Motor neuron (in vitro differentiated cells): ENCODE data around the gene SETD1B. TPM values are rescaled to one million over a fixed set of nuclear protein-coding genes. Genes with fewer than 3 reads are reported as not detected.
A peak's percentile ranks its signal among the peaks of the same experiment; 100 is the strongest.
"Not testable (repeated sequence)": the region's sequence is repeated elsewhere in the genome, so short reads cannot be mapped to it uniquely, and the experiment has no call there.

ENCODE experiments used
- ATAC-seq, 8 experiments: fragments of 200-7000 bp; cut with Tn5 transposase; replicated peaks in 6 of 8; 2 replicates each; pipeline ENCODE4 v1.8.0; 2021; ENCODE audit warnings: mild to moderate bottlenecking in 8 of 8, moderate library complexity in 8 of 8
- H3K27ac ChIP-seq, 2 donors: fragments of 250-450 bp; sonication (Bioruptor Pico); 2 replicates each; pipeline ENCODE4 v1.9.0; 2021; ENCODE audit warnings: antibody characterized with exemption in 2 of 2, mild to moderate bottlenecking in 2 of 2, moderate library complexity in 1 of 2
- H3K4me1 ChIP-seq, 2 donors: fragments of 250-450 bp; sonication (Bioruptor Pico); replicated peaks in 1 of 2; 2 replicates each; pipeline ENCODE4 v1.6.1; 2021; ENCODE audit warnings: antibody characterized with exemption in 2 of 2, mild to moderate bottlenecking in 2 of 2, moderate library complexity in 1 of 2
- H3K4me3 ChIP-seq, 5 donors: fragments of 250-450 bp; sonication (Bioruptor Pico); 2 replicates each; pipeline ENCODE4 v1.9.0; 2021; ENCODE audit warnings: antibody characterized with exemption in 5 of 5, mild to moderate bottlenecking in 5 of 5, moderate library complexity in 4 of 5
- WGBS, 10 experiments: fragments of 450-650 bp; shearing (Covaris generic); methylation state at CpG; one replicate each; pipeline ENCODE4 v1.0.0; 2022; 5-methylcytosine and 5-hydroxymethylcytosine counted together
- in situ Hi-C, 9 experiments: fragments of 400-800 bp; cut with MboI; loops; one replicate each; pipeline ENCODE4 v1.15.0; 2021; ENCODE audit warnings: low sequenced_read_pairs in 9 of 9, low pct_unique_long_range_greater_than_20kb in 2 of 9; ENCODE audit not compliant: unreplicated experiment in 9 of 9
- total RNA-seq, 8 experiments: library from RNA; unstranded; fragments of 300-600 nt; gene quantifications; 2 replicates each; pipeline versions ENCODE4 v1.2.3 to v1.2.4, GENCODE V29; 2022

SETD1B gene
- 10 to 100 TPM in 2 of 8 experiments, 1 to 10 TPM in 6; 3.1 to 16.2 (median 5.0) TPM for total RNA-seq

DNA sequence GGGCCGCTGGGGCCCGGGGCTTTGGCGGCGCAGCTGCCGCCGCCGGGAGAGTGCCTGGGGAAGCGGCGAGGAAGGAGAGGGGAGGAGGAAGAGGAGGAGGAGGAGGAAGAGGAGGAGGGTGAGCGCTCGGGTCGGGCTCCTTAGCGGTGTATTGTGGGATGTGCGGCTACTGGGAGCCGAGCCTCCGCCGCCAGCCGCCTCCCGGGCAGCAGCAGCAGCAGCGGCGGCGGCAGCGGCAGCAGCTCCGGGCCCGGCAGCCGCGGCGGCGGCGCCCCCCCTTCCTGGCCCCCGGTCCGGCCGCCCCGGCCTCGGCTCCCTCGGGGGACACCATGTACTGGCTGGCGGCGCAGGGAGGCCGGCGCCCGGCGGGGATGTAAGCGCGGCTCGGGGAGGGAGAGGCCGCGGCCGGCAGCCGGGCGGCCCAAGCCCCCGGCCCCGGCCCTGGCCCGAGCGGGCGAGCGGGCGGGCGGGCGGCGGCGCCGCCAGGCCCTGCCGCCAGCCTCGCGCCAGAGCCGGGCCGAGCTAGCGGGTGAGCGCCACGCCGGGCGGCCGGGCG is at the start of gene SETD1B:
Gene SETD1B (plus strand): TSS at position 149 of the 556 bp plus-strand sequence. CDS start 729 bp downstream, outside the sequence.
- H3K4me1 ChIP-seq = peaks cover 8 to 11% of the 10 kb centered on the region in 2 donors
- in situ Hi-C loops = no loop called here
- peak within 1 kb of the TSS; percentile 98 to 100 for H3K27ac ChIP-seq
- ATAC-seq = peak in 3 of 8 experiments; percentile 0
- H3K4me3 ChIP-seq = peak within 1 kb of the TSS; percentile 54 to 92 (median 57)
- no CpG with 5 or more reads among the region's 74 CpGs for WGBS, 10 experiments

DNA sequence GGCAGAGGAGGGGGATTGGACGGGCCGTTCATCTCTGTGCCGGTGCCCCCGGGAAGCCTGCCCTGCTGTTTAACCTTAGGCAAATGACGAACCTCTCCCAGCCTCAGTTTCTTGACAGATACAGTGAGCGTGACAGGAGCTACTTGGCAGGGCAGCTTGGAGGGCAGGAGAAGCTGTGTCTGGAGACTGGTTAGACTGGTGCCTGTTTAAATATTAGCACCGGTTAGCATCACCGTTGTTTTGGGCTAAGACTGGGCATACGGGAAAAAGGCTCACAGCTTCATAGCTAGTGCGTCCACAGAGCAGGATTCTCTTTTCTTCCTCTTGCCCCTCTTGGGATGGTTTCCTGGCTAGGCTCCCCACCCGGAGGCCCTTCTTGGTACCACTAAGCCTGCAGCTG is 49.0 kb upstream of the SETD1B start:
- WGBS, 10 experiments = 49 to 100% (median 95%) methylated on average over 2 to 4 of the region's 11 CpGs; no CpG with 5 or more reads in 3 of the 10 experiments
- H3K4me3 ChIP-seq = no peak overlapping the region
- ATAC-seq = no peak
- in situ Hi-C loops = no loop called here
- H3K27ac ChIP-seq = no peak overlapping the region
- no peaks in the 10 kb centered on the region for H3K4me1 ChIP-seq

DNA sequence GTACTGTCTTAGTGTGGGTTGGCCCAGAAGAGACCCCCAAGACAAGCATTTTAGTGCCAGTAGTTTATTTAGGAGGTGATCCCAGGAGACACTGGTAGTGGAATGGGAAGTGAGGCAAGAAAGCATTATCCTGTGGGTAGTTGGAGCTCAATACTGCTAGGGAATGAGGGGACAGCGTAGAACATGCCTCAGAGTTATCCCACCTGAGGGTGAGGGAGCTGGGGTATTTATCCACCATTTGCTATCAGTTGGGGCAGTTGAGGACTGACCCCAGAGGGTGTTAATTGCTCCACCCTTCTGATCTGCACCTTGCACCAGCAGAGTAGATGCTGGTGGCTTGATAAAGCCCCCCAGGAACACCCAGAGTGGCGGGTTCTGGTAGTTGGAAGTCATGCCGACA is 48.2 kb upstream of the SETD1B start:
- 86 to 100% (median 100%) methylated on average over 1 to 2 of the region's 3 CpGs; no CpG with 5 or more reads in 4 of the 10 experiments for WGBS, 10 experiments
- no peak overlapping the region for H3K4me3 ChIP-seq
- no peak for ATAC-seq
- in situ Hi-C loops = no loop called here
- H3K27ac ChIP-seq = no peak overlapping the region
- no peaks in the 10 kb centered on the region for H3K4me1 ChIP-seq

DNA sequence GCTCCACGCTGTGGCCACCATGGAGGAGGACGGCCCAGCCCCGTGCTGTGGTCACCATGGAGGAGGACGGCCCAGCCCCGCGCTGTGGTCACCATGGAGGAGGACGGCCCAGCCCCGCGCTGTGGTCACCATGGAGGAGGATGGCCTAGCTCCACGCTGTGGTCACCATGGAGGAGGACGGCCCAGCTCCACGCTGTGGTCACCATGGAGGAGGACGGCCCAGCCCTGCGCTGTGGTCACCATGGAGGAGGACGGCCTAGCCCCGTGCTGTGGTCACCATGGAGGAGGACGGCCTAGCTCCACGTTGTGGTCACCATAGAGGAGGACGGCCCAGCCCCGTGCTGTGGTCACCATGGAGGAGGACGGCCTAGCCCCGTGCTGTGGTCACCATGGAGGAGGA is 45.3 kb upstream of the SETD1B start:
- H3K27ac ChIP-seq, H3K4me3 ChIP-seq, ATAC-seq, in situ Hi-C loops, H3K4me1 ChIP-seq: not testable (repeated sequence)
- 80 to 100% methylated on average over 1 of the region's 22 CpGs; no CpG with 5 or more reads in 8 of the 10 experiments for WGBS, 10 experiments

- 40 to 100% (median 84%) methylated on average over 1 to 4 of the region's 6 CpGs; no CpG with 5 or more reads in 2 of the 10 experiments for WGBS, 10 experiments
- peak in 2 of 8 experiments; percentile 51 to 52 for ATAC-seq
- H3K27ac ChIP-seq = no peak overlapping the region
- no peak overlapping the region for H3K4me3 ChIP-seq
- peaks cover 7 to 11% of the 10 kb centered on the region in 2 donors for H3K4me1 ChIP-seq
- in situ Hi-C loops = no loop called here
Measured at GRCh38 chr12:121762269-121762668, 41.5 kb upstream of the SETD1B start.

DNA sequence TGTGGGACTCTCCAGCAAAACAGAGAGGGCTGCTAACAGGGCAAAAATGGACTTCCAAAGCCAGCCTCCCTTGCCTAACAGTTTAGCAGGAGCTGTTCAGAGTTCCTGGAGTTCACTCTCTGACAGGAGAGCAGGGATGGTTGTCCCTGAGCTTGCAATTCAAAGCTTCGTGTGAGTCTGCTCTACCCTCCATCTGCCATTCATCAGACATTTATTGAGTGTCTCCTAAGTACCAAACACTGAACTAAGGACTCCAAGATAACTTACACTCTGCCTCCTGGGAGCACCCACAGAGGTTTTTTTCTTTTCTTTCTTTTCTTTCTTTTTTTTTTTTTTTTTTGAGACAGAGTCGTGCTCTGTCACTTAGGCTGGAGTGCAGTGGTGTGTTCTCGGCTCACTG is 39.0 kb upstream of the SETD1B start:
- Histone ChIP-seq H3K4me3 (no peak overlapping the region), H3K4me1 (peaks cover 15 to 17% of the 10 kb centered on the region in 2 donors), H3K27ac (no peak overlapping the region)
- 80 to 100% (median 89%) methylated on average over 1 to 3 of the region's 3 CpGs; no CpG with 5 or more reads in 4 of the 10 experiments for WGBS, 10 experiments
- in situ Hi-C loops = no loop called here
- ATAC-seq = no peak

GRCh38 chr12:121765573-121765972 is 38.2 kb upstream of the SETD1B start:
- in situ Hi-C loops = no loop called here
- Histone ChIP-seq H3K4me3 (no peak overlapping the region), H3K27ac (peak overlapping the region; percentile 59 to 73), H3K4me1 (peaks cover 15 to 17% of the 10 kb centered on the region in 2 donors)
- 40 to 60% (median 49%) methylated on average over 1 to 4 of the region's 5 CpGs; no CpG with 5 or more reads in 7 of the 10 experiments for WGBS, 10 experiments
- ATAC-seq = peak; percentile 66 to 91 (median 86)

- WGBS, 10 experiments = 86 to 100% methylated on average over 1 of the region's 5 CpGs; no CpG with 5 or more reads in 8 of the 10 experiments
- in situ Hi-C loops = no loop called here
- peak overlapping the region in 1 of 2 donors; percentile 73 for H3K27ac ChIP-seq
- no peak for ATAC-seq
- peaks cover 15 to 24% of the 10 kb centered on the region in 2 donors for H3K4me1 ChIP-seq
- H3K4me3 ChIP-seq = no peak overlapping the region
Measured at GRCh38 chr12:121766290-121767039, 37.3 kb upstream of the SETD1B start.

GRCh38 chr12:121767525-121768016 is 36.2 kb upstream of the SETD1B start:
- peak; percentile 52 to 86 (median 67) for ATAC-seq
- in situ Hi-C loops = no loop called here
- Histone ChIP-seq H3K4me1 (peaks cover 15 to 24% of the 10 kb centered on the region in 2 donors), H3K4me3 (no peak overlapping the region), H3K27ac (peak overlapping the region; percentile 27 to 69)
- 0 to 84% (median 48%) methylated on average over 1 to 8 of the region's 10 CpGs; no CpG with 5 or more reads in 4 of the 10 experiments for WGBS, 10 experiments

DNA sequence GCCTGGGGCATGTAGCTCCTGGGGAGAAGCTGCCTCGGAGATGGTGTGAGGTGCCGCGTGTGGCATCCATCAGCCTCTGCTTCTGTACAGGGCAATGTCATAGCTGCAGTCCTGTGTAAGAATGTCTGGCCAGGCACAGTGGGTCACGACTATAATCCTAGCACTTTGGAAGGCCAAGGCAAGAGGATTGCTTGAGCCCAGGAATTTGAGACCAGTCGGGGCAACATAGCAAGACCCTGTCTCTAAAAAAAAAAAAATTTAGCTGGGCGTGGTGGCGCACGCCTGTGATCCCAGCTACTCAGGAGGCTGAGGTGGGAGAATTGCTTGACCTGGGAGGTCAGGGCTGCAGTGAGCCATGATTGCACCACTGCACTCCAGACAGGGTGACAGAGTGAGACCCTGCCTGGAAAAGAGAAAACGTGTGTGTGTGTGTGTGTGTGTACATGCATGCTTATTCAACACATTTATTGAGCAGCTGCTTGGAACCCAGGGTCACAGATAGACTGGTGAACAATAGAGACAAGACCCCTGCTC is 34.4 kb upstream of the SETD1B start:
- in situ Hi-C loops = no loop called here
- WGBS, 10 experiments = 17 to 100% (median 95%) methylated on average over 1 to 7 of the region's 9 CpGs; no CpG with 5 or more reads in 4 of the 10 experiments
- ATAC-seq = no peak
- H3K27ac ChIP-seq = no peak overlapping the region
- peaks cover 15 to 27% of the 10 kb centered on the region in 2 donors for H3K4me1 ChIP-seq
- H3K4me3 ChIP-seq = no peak overlapping the region

GRCh38 chr12:121769831-121770301 is 33.9 kb upstream of the SETD1B start:
- WGBS, 10 experiments = 79 to 100% (median 90%) methylated on average over 3 to 6 of the region's 11 CpGs; no CpG with 5 or more reads in 5 of the 10 experiments
- no peak for ATAC-seq
- H3K4me1 ChIP-seq = peaks cover 15 to 27% of the 10 kb centered on the region in 2 donors
- H3K4me3 ChIP-seq = no peak overlapping the region
- H3K27ac ChIP-seq = no peak overlapping the region
- in situ Hi-C loops = loop anchor here in 2 of 9 experiments (10.0 kb wide), 2 partner anchors 65 to 75 kb away; no protein-coding TSS in a partner anchor

GRCh38 chr12:121770388-121770787 is 33.4 kb upstream of the SETD1B start:
- Histone ChIP-seq H3K4me1 (peaks cover 14 to 24% of the 10 kb centered on the region in 2 donors), H3K4me3 (no peak overlapping the region), H3K27ac (no peak overlapping the region)
- in situ Hi-C loops = loop anchor here in 2 of 9 experiments (10.0 kb wide), 2 partner anchors 66 to 76 kb away; no protein-coding TSS in a partner anchor
- ATAC-seq = no peak
- 70 to 92% (median 80%) methylated on average over 1 to 3 of the region's 9 CpGs; no CpG with 5 or more reads in 5 of the 10 experiments for WGBS, 10 experiments
